HEK293 (cell line): Measurements from ENCODE around the gene NPM3.

Experiments
- BCL6B ChIP-seq: fragments of 450-650 bp; formaldehyde crosslinking; IDR thresholded peaks from 2 replicates; pipeline ENCODE4 v1.5.1; 2017; ENCODE audit warnings: missing biosample characterization, missing genetic modification characterization
- GLI2 ChIP-seq: fragments of 450-650 bp; formaldehyde crosslinking; IDR thresholded peaks from 2 replicates; pipeline ENCODE4; 2017; ENCODE audit warnings: missing biosample characterization, missing genetic modification characterization, low read depth, borderline replicate concordance
- HOXD13 ChIP-seq: sonication (generic); formaldehyde crosslinking; IDR thresholded peaks from 2 replicates; pipeline ENCODE4 v1.8.0; 2022; ENCODE audit warnings: missing genetic modification reagents, borderline replicate concordance
- IKZF3 ChIP-seq: fragments of 450-650 bp; IDR thresholded peaks from 2 replicates; pipeline ENCODE4 v1.5.0; 2018; ENCODE audit warnings: missing biosample characterization, mild to moderate bottlenecking, missing genetic modification characterization, moderate library complexity
- KLF17 ChIP-seq: fragments of 450-650 bp; formaldehyde crosslinking; IDR thresholded peaks from 2 replicates; pipeline ENCODE4 v1.5.1; 2016; ENCODE audit warnings: missing biosample characterization, missing genetic modification characterization
- MZF1 ChIP-seq: fragments of 450-650 bp; formaldehyde crosslinking; IDR thresholded peaks from 2 replicates; pipeline ENCODE4 v1.5.1; 2017; ENCODE audit warnings: missing biosample characterization, missing genetic modification characterization, borderline replicate concordance
- SP2 ChIP-seq: fragments of 450-650 bp; formaldehyde crosslinking; IDR thresholded peaks from 2 replicates; pipeline ENCODE4 v1.5.1; 2016; ENCODE audit warnings: missing biosample characterization, missing genetic modification characterization
- TCF7L2 ChIP-seq: IDR thresholded peaks from 2 replicates; pipeline ENCODE4 v1.6.1; 2011; ENCODE audit warnings: low read depth, mild to moderate bottlenecking, inconsistent platforms, low read length, moderate library complexity, borderline replicate concordance
- ZBTB11 ChIP-seq: fragments of 450-650 bp; formaldehyde crosslinking; conservative IDR thresholded peaks from 2 replicates; pipeline ENCODE4 v1.5.1; 2016; ENCODE audit warnings: low read depth, missing biosample characterization, missing genetic modification characterization
- ZBTB17 ChIP-seq: fragments of 450-650 bp; formaldehyde crosslinking; IDR thresholded peaks from 2 replicates; pipeline ENCODE4 v1.5.1; 2016; ENCODE audit warnings: missing biosample characterization, missing genetic modification characterization
- ZFP37 ChIP-seq: fragments of 450-650 bp; formaldehyde crosslinking; IDR thresholded peaks from 2 replicates; pipeline ENCODE4 v1.5.1; 2016; ENCODE audit warnings: missing biosample characterization, missing genetic modification characterization
- ZFP69B ChIP-seq: fragments of 450-650 bp; formaldehyde crosslinking; IDR thresholded peaks from 2 replicates; pipeline ENCODE4 v1.5.1; 2016; ENCODE audit warnings: missing biosample characterization, missing genetic modification characterization
- ZNF112 ChIP-seq: fragments of 450-650 bp; formaldehyde crosslinking; IDR thresholded peaks from 2 replicates; pipeline ENCODE4 v1.5.0; 2017; ENCODE audit warnings: missing biosample characterization, missing genetic modification characterization
- ZNF138 ChIP-seq: fragments of 450-650 bp; formaldehyde crosslinking; IDR thresholded peaks from 2 replicates; pipeline ENCODE4 v1.5.1; 2016; ENCODE audit warnings: missing biosample characterization, missing genetic modification characterization, borderline replicate concordance
- ZNF146 ChIP-seq: fragments of 450-650 bp; formaldehyde crosslinking; IDR thresholded peaks from 2 replicates; pipeline ENCODE4 v1.5.1; 2016; ENCODE audit warnings: missing biosample characterization, missing genetic modification characterization
- ZNF433 ChIP-seq: fragments of 450-650 bp; formaldehyde crosslinking; IDR thresholded peaks from 2 replicates; pipeline ENCODE4 v1.5.1; 2016; ENCODE audit warnings: missing biosample characterization, missing genetic modification characterization, low read depth
- ZNF48 ChIP-seq: fragments of 450-650 bp; formaldehyde crosslinking; IDR thresholded peaks from 2 replicates; pipeline ENCODE4 v1.5.1; 2016; ENCODE audit warnings: missing biosample characterization, missing genetic modification characterization
- ZNF580 ChIP-seq: fragments of 450-650 bp; formaldehyde crosslinking; IDR thresholded peaks from 2 replicates; pipeline ENCODE4 v1.5.1; 2016; ENCODE audit warnings: missing biosample characterization, missing genetic modification characterization
- ZNF660 ChIP-seq: fragments of 450-650 bp; IDR thresholded peaks from 2 replicates; pipeline ENCODE4 v1.5.1; 2018; ENCODE audit warnings: missing biosample characterization, mild to moderate bottlenecking, missing genetic modification characterization
- ZNF701 ChIP-seq: fragments of 450-650 bp; formaldehyde crosslinking; IDR thresholded peaks from 2 replicates; pipeline ENCODE4 v1.5.1; 2016; ENCODE audit warnings: missing biosample characterization, missing genetic modification characterization
- ZNF792 ChIP-seq: fragments of 450-650 bp; formaldehyde crosslinking; IDR thresholded peaks from 2 replicates; pipeline ENCODE4 v1.5.1; 2016; ENCODE audit warnings: missing biosample characterization, missing genetic modification characterization
- ZNF837 ChIP-seq: fragments of 450-650 bp; formaldehyde crosslinking; IDR thresholded peaks from 2 replicates; pipeline ENCODE4 v1.5.1; 2016; ENCODE audit warnings: missing biosample characterization, missing genetic modification characterization
- ZSCAN5A ChIP-seq: fragments of 450-650 bp; formaldehyde crosslinking; IDR thresholded peaks from 2 replicates; pipeline ENCODE4 v1.5.1; 2016; ENCODE audit warnings: missing biosample characterization, missing genetic modification characterization
- TF ChIP-seq, protein P1 (sequence below): fragments of 450-650 bp; formaldehyde crosslinking; IDR thresholded peaks from 2 replicates; pipeline ENCODE4 v1.5.1; 2016; ENCODE audit warnings: missing biosample characterization, missing genetic modification characterization
- TF ChIP-seq, protein P2 (sequence below): fragments of 450-650 bp; formaldehyde crosslinking; IDR thresholded peaks from 2 replicates; pipeline ENCODE4 v1.5.1; 2016; ENCODE audit warnings: missing biosample characterization, missing genetic modification characterization
- TF ChIP-seq, protein P3 (sequence below): fragments of 450-650 bp; formaldehyde crosslinking; IDR thresholded peaks from 2 replicates; pipeline ENCODE4 v1.5.1; 2016; ENCODE audit warnings: missing biosample characterization, missing genetic modification characterization

NPM3 gene

GRCh38 chr10:101817337-101818118, 34.3 kb upstream of the NPM3 start (continued):
- TF ChIP-seq MZF1 (no peak; the same call in 1 of the 2 replicates), ZBTB11 (tag by site-specific recombination) (no peak), ZNF112 (tag by site-specific recombination) (no peak), ZBTB17 (no peak; the same call in 1 of the 2 replicates), ZNF660 (tag by site-specific recombination) (no peak), ZFP69B (peak; percentile 46; the same call in 1 of the 2 replicates), ZFP37 (no peak; the same call in 1 of the 2 replicates), ZNF48 (tag by site-specific recombination) (no peak), ZNF433 (tag by site-specific recombination) (no peak), ZNF701 (tag by site-specific recombination) (no peak), TCF7L2 (no peak), GLI2 (no peak), BCL6B (no peak), ZNF146 (tag by site-specific recombination) (no peak), ZNF792 (no peak), SP2 (tag by site-specific recombination) (peak; percentile 63), ZSCAN5A (tag by site-specific recombination) (no peak), KLF17 (tag by site-specific recombination) (0 out of 2 replicates have a peak, but pooled peaks have one; percentile 1), ZNF837 (no peak), IKZF3 (tag by site-specific recombination) (0 out of 2 replicates have a peak, but pooled peaks have one; percentile 62), HOXD13 (CRISPR knock-in tag) (no peak), ZNF580 (tag by site-specific recombination) (no peak), ZNF138 (tag by site-specific recombination) (no peak)
- TF ChIP-seq, protein P1, sequence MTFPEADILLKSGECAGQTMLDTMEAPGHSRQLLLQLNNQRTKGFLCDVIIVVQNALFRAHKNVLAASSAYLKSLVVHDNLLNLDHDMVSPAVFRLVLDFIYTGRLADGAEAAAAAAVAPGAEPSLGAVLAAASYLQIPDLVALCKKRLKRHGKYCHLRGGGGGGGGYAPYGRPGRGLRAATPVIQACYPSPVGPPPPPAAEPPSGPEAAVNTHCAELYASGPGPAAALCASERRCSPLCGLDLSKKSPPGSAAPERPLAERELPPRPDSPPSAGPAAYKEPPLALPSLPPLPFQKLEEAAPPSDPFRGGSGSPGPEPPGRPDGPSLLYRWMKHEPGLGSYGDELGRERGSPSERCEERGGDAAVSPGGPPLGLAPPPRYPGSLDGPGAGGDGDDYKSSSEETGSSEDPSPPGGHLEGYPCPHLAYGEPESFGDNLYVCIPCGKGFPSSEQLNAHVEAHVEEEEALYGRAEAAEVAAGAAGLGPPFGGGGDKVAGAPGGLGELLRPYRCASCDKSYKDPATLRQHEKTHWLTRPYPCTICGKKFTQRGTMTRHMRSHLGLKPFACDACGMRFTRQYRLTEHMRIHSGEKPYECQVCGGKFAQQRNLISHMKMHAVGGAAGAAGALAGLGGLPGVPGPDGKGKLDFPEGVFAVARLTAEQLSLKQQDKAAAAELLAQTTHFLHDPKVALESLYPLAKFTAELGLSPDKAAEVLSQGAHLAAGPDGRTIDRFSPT (tag by site-specific recombination) = peak; percentile 13; the same call in 1 of the 2 replicates
- TF ChIP-seq, protein P2, sequence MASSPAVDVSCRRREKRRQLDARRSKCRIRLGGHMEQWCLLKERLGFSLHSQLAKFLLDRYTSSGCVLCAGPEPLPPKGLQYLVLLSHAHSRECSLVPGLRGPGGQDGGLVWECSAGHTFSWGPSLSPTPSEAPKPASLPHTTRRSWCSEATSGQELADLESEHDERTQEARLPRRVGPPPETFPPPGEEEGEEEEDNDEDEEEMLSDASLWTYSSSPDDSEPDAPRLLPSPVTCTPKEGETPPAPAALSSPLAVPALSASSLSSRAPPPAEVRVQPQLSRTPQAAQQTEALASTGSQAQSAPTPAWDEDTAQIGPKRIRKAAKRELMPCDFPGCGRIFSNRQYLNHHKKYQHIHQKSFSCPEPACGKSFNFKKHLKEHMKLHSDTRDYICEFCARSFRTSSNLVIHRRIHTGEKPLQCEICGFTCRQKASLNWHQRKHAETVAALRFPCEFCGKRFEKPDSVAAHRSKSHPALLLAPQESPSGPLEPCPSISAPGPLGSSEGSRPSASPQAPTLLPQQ (tag by site-specific recombination) = peak; percentile 65
- TF ChIP-seq, protein P3, sequence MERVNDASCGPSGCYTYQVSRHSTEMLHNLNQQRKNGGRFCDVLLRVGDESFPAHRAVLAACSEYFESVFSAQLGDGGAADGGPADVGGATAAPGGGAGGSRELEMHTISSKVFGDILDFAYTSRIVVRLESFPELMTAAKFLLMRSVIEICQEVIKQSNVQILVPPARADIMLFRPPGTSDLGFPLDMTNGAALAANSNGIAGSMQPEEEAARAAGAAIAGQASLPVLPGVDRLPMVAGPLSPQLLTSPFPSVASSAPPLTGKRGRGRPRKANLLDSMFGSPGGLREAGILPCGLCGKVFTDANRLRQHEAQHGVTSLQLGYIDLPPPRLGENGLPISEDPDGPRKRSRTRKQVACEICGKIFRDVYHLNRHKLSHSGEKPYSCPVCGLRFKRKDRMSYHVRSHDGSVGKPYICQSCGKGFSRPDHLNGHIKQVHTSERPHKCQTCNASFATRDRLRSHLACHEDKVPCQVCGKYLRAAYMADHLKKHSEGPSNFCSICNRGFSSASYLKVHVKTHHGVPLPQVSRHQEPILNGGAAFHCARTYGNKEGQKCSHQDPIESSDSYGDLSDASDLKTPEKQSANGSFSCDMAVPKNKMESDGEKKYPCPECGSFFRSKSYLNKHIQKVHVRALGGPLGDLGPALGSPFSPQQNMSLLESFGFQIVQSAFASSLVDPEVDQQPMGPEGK = peak; percentile 57
